Panc1 (cell line): Measurements from ENCODE around the gene AP1AR. TPM values are rescaled to one million over a fixed set of nuclear protein-coding genes. Genes with fewer than 3 reads are reported as not detected.
A peak's percentile ranks its signal among the peaks of the same experiment; 100 is the strongest.

Source experiments
- ATAC-seq: fragments of 200-7000 bp; cut with Tn5 transposase; 2 replicates; pipeline ENCODE4 v1.9.1; 2020; ENCODE audit warnings: mild to moderate bottlenecking, moderate library complexity
- Bru-seq: library from RNA; stranded (reverse); fragments of 400-500 nt; gene quantifications from one replicate; lab custom pipeline; 2021; lab: Mats Ljungman, UMichigan
- BruChase-seq, 2 experiments: library from RNA; stranded (reverse); fragments of 400-500 nt; gene quantifications; one replicate each; lab custom pipeline; 2021; lab: Mats Ljungman, UMichigan
- BruUV-seq: library from RNA; stranded (reverse); fragments of 400-500 nt; replicated peaks from 2 replicates; lab custom pipeline; 2021; lab: Mats Ljungman, UMichigan
- CTCF ChIA-PET: fragments of 300-600 bp; sonication (Branson Sonifier 250); formaldehyde crosslinking; loops from one replicate; lab custom pipeline; 2022; ENCODE audit warnings: antibody characterized with exemption; lab: Charles Lee
- POLR2A ChIA-PET: fragments of 300-600 bp; sonication (Branson Sonifier 250); formaldehyde crosslinking; loops from one replicate; lab custom pipeline; 2022; ENCODE audit warnings: antibody characterized with exemption; lab: Charles Lee
- DNase-seq: peaks from one replicate; pipeline ENCODE4 v3.0.0-alpha.2; 2010; ENCODE audit warnings: low read depth, low spot score
- H3K27ac ChIP-seq: 2 replicates; pipeline ENCODE4 v1.5.1; 2011; ENCODE audit warnings: mild to moderate bottlenecking, low read length, inconsistent platforms
- H3K27me3 ChIP-seq: fragments of 200-500 bp; sonication (Bioruptor generic); 2 replicates; pipeline ENCODE4 v1.6.0; 2014; ENCODE audit warnings: low read length, inconsistent platforms; ENCODE audit not compliant: control insufficient read depth, insufficient read depth
- H3K36me3 ChIP-seq: fragments of 200-500 bp; sonication (Bioruptor generic); 2 replicates; pipeline ENCODE4 v1.5.1; 2014; ENCODE audit warnings: inconsistent platforms, mild to moderate bottlenecking, low read length, moderate library complexity; ENCODE audit not compliant: control insufficient read depth, insufficient read depth
- H3K4me1 ChIP-seq: 2 replicates; pipeline ENCODE4 v1.5.1; 2011; ENCODE audit warnings: inconsistent platforms, mild to moderate bottlenecking, low read length, moderate library complexity; ENCODE audit not compliant: control insufficient read depth, insufficient read depth
- H3K4me3 ChIP-seq, 2 experiments: 2 replicates each; pipeline ENCODE4 v1.5.1; 2011 to 2012; ENCODE audit warnings: low read depth in 2 of 2, low read length in 2 of 2, mild to moderate bottlenecking in 2 of 2, inconsistent platforms in 1 of 2, moderate library complexity in 1 of 2
- H3K9me3 ChIP-seq: fragments of 200-500 bp; sonication (Bioruptor generic); 2 replicates; pipeline ENCODE4 v1.5.1; 2014; ENCODE audit warnings: low read depth, mild to moderate bottlenecking, inconsistent platforms, low read length, moderate library complexity; ENCODE audit not compliant: control insufficient read depth, insufficient read depth
- CTCF ChIP-seq: fragments of 450-650 bp; IDR thresholded peaks from 2 replicates; pipeline ENCODE4 v1.5.1; 2017; ENCODE audit warnings: mild to moderate bottlenecking
- POLR2AphosphoS5 ChIP-seq: IDR thresholded peaks from 2 replicates; pipeline ENCODE4 v1.6.1; 2012; ENCODE audit warnings: mild to moderate bottlenecking, low read depth, low read length, moderate library complexity
- REST ChIP-seq, 2 experiments: IDR thresholded peaks; 2 replicates each; pipeline ENCODE4 v1.6.1; 2011 to 2012; ENCODE audit warnings: low read depth in 2 of 2, control low read depth in 1 of 2, low read length in 1 of 2, mild to moderate bottlenecking in 1 of 2, moderate library complexity in 1 of 2; ENCODE audit not compliant: insufficient read depth in 1 of 2
- SIN3A ChIP-seq: IDR thresholded peaks from 2 replicates; pipeline ENCODE4 v1.6.1; 2012; ENCODE audit warnings: low read depth, mild to moderate bottlenecking, low read length, moderate library complexity, borderline replicate concordance; ENCODE audit not compliant: insufficient read depth
- TCF7L2 ChIP-seq: IDR thresholded peaks from 2 replicates; pipeline ENCODE4 v1.6.1; 2011; ENCODE audit warnings: mild to moderate bottlenecking, low read depth, low read length, inconsistent platforms
- in situ Hi-C: cut with HindIII; loops from 2 replicates; pipeline ENCODE4 v1.10.0; 2016; ENCODE audit warnings: low sequenced_read_pairs, low pct_unique_long_range_greater_than_20kb
- intact Hi-C: fragments of 100-400 bp; cut with micrococcal nuclease; formaldehyde crosslinking; loops from one replicate; pipeline ENCODE4 v1.10.0; 2022; ENCODE audit not compliant: unreplicated experiment
- long read RNA-seq: library from polyadenylated mRNA; unstranded; transcript quantifications from one replicate; pipeline ENCODE4 v2.0.0, GENCODE V29; 2021; ENCODE audit not compliant: unreplicated experiment
- polyA plus RNA-seq: library from polyadenylated mRNA; unstranded; fragments of >200 nt; gene quantifications from one replicate; pipeline ENCODE4 v1.2.1, GENCODE V29; 2012; ENCODE audit warnings: missing spikeins; ENCODE audit not compliant: insufficient read length
- total RNA-seq: library from RNA; stranded (reverse); gene quantifications from one replicate; pipeline ENCODE4 v1.2.1, GENCODE V29; 2021; ENCODE audit not compliant: unreplicated experiment

Gene AP1AR
- total RNA-seq = 18.9 TPM
- polyA plus RNA-seq = 19.1 TPM
- percentile 73 among the genes with signal in this experiment for Bru-seq, nascent RNA
- percentile 75 among the genes with signal in this experiment for BruChase-seq, experiment 1, labeled RNA remaining after a 2-hour chase
- percentile 80 among the genes with signal in this experiment for BruChase-seq, experiment 2, labeled RNA remaining after a 6-hour chase
- long read RNA-seq, transcript AP1AR-201 (10 exons, 2,902 nt) = major isoform, 76 of 100 reads
- long read RNA-seq, partial matches to known transcripts = 4 of 100 reads
- long read RNA-seq, other reads (novel, unspliced or antisense) = 18 of 100 reads

- CTCF ChIA-PET = no interaction called here
- Histone ChIP-seq H3K27ac (peak within 1 kb of the TSS; percentile 95), H3K4me3 (peak within 1 kb of the TSS; percentile 72 to 89), H3K36me3 (peaks cover 2% of the 10 kb centered on the region; the same call in 1 of the 2 replicates), H3K9me3 (no peaks in the 10 kb centered on the region), H3K27me3 (no peaks in the 10 kb centered on the region), H3K4me1 (no peaks in the 10 kb centered on the region; the same call in 1 of the 2 replicates)
- ATAC-seq (peak; percentile 83), DNase-seq (no peak)
- BruUV-seq = no TSS peak
- TF ChIP-seq POLR2AphosphoS5 (no peak; the same call in none of the 2 replicates), REST (IDR thresholded peaks at IDR 0.05; ENCODE audit: insufficient read depth in 1 of 2, low read depth in 2 of 2, low read length in 1 of 2) (no peak), CTCF (peak; percentile 39), SIN3A (0 out of 2 replicates have a peak, but pooled peaks have one; percentile 36)
- intact Hi-C loops (no loop called here), in situ Hi-C loops (no loop called here)
- POLR2A ChIA-PET = no interaction called here
Measured at GRCh38 chr4:112231779-112232713, at the start of gene AP1AR. Gene AP1AR, plus strand, starts transcription at chr4:112231787. Its CDS starts 305 bp downstream, at chr4:112232092.

- BruUV-seq = no TSS peak
- no peak overlapping the region for H3K27ac ChIP-seq
- TF ChIP-seq SIN3A = no peak
- TF ChIP-seq CTCF = no peak
- no peak for TF ChIP-seq TCF7L2
- no peak for TF ChIP-seq REST (IDR thresholded peaks at IDR 0.05; ENCODE audit: insufficient read depth in 1 of 2, low read depth in 2 of 2, low read length in 1 of 2)
- no peak for TF ChIP-seq POLR2AphosphoS5
- POLR2A ChIA-PET = no interaction called here
- H3K4me3 ChIP-seq = no peak overlapping the region
- no peaks in the 10 kb centered on the region for H3K9me3 ChIP-seq
- intact Hi-C loops (no loop called here), in situ Hi-C loops (no loop called here)
- ATAC-seq = no peak
- H3K27me3 ChIP-seq = no peaks in the 10 kb centered on the region
- no peak for DNase-seq
- no peaks in the 10 kb centered on the region for H3K4me1 ChIP-seq
- H3K36me3 ChIP-seq = no peaks in the 10 kb centered on the region
- CTCF ChIA-PET = no interaction called here
Measured at GRCh38 chr4:112182604-112183003, 49.0 kb upstream of the AP1AR start.
